Left lung (tissue), 10 donors: ENCODE data around the gene TIMM10B. TPM values are rescaled to one million over a fixed set of nuclear protein-coding genes. Genes with fewer than 3 reads are reported as not detected.
A peak's percentile ranks its signal among the peaks of the same experiment; 100 is the strongest.

ENCODE experiments used
- ATAC-seq: fragments of 200-7000 bp; cut with Tn5 transposase; one replicate; pipeline ENCODE4 v1.9.1; 2020; ENCODE audit warnings: moderate library complexity
- DNase-seq, 4 donors: peaks; one replicate each; pipeline ENCODE4 v3.0.0-alpha.2; 2013 to 2020
- H3K27ac ChIP-seq, 2 donors: fragments of 200-600 bp; sonication (generic) in 1 of 2; one replicate each; pipeline versions ENCODE4 v1.5.0 to v1.8.0; 2020 to 2021
- H3K27me3 ChIP-seq, 2 donors: fragments of 200-600 bp; sonication (generic) in 1 of 2; one replicate each; pipeline versions ENCODE4 v1.5.0 to v1.8.0; 2020 to 2021
- H3K36me3 ChIP-seq, 2 donors: fragments of 200-600 bp; sonication (generic) in 1 of 2; one replicate each; pipeline versions ENCODE4 v1.5.0 to v1.8.0; 2020 to 2021
- H3K4me1 ChIP-seq, 2 donors: fragments of 200-600 bp; one replicate each; pipeline ENCODE4 v1.8.0; 2021
- H3K4me3 ChIP-seq, 2 donors: fragments of 200-600 bp; sonication (generic) in 1 of 2; one replicate each; pipeline versions ENCODE4 v1.5.0 to v1.8.0; 2020 to 2021; ENCODE audit warnings: mild to moderate bottlenecking in 1 of 2
- H3K9me3 ChIP-seq, 2 donors: fragments of 200-600 bp; sonication (generic) in 1 of 2; one replicate each; pipeline versions ENCODE4 v1.5.0 to v1.8.0; 2020 to 2021
- CTCF ChIP-seq, 2 donors: fragments of 200-600 bp; sonication (generic) in 1 of 2; IDR thresholded peaks; one replicate each; pipeline versions ENCODE4 v1.5.0 to v1.8.0; 2021; ENCODE audit warnings: antibody characterized with exemption in 2 of 2
- intact Hi-C, 2 donors: fragments of 100-400 bp; cut with DNase I; formaldehyde crosslinking; loops; one replicate each; pipeline versions ENCODE4 v1.11.2 to v1.14.2; 2022
- polyA plus RNA-seq, 6 donors: library from polyadenylated mRNA; unstranded; fragments of 120-200 nt; gene quantifications; one replicate each; pipeline ENCODE4 v1.2.1, GENCODE V29; 2013; ENCODE audit not compliant: insufficient read length in 6 of 6
- total RNA-seq, 2 donors: library from RNA; stranded (reverse); fragmentation: NEBNext Ultra II Directional; extraction: Animal tissue kit (Norgen Biotek cat#: 25700); gene quantifications; one replicate each; pipeline ENCODE4 v1.2.1, GENCODE V29; 2021
- donor health status: DM: no; HTN: yes; CAD: no.
- donor health status: DM: no; HTN: no; CAD: no.

The TIMM10B gene
- total and polyA plus RNA-seq, 8 donors, result 29.0 to 46.4 (median 30.9) TPM

GRCh38 chr11:6481924-6482275 is 599 bp downstream of the TIMM10B start:
- DNase-seq (peak in 2 of 4 donors; percentile 12 to 76), ATAC-seq (peak; percentile 28)
- Histone ChIP-seq H3K9me3 (no peaks in the 10 kb centered on the region), H3K27ac (peak overlapping the region; percentile 93 to 96), H3K4me1 (peaks cover 15 to 42% of the 10 kb centered on the region in 2 donors), H3K36me3 (peaks cover 0 to 68% of the 10 kb centered on the region in 2 donors), H3K27me3 (no peaks in the 10 kb centered on the region), H3K4me3 (peak overlapping the region; percentile 70 to 74)
- intact Hi-C loops, result no loop called here
- TF ChIP-seq CTCF (IDR thresholded peaks at IDR 0.05), result no peak

GRCh38 chr11:6482441-6482840 is 1.1 kb downstream of the TIMM10B start:
- DNase-seq, result no peak
- peaks cover 0 to 66% of the 10 kb centered on the region in 2 donors for H3K36me3 ChIP-seq
- no peaks in the 10 kb centered on the region for H3K9me3 ChIP-seq
- H3K4me3 ChIP-seq, result peak overlapping the region; percentile 70 to 74
- H3K4me1 ChIP-seq, result peaks cover 15 to 42% of the 10 kb centered on the region in 2 donors
- intact Hi-C loops, result no loop called here
- peak overlapping the region in 1 of 2 donors; percentile 96 for H3K27ac ChIP-seq
- TF ChIP-seq CTCF (IDR thresholded peaks at IDR 0.05), result no peak
- ATAC-seq, result no peak
- no peaks in the 10 kb centered on the region for H3K27me3 ChIP-seq

- DNase-seq (no peak), ATAC-seq (no peak)
- intact Hi-C loops, result no loop called here
- Histone ChIP-seq H3K4me1 (peaks cover 15 to 42% of the 10 kb centered on the region in 2 donors), H3K27ac (no peak overlapping the region), H3K27me3 (no peaks in the 10 kb centered on the region), H3K36me3 (peaks cover 0 to 63% of the 10 kb centered on the region in 2 donors), H3K9me3 (no peaks in the 10 kb centered on the region), H3K4me3 (peak overlapping the region in 1 of 2 donors; percentile 70)
- no peak for TF ChIP-seq CTCF (IDR thresholded peaks at IDR 0.05)
Observed at GRCh38 chr11:6483015-6483414, 1.7 kb downstream of the TIMM10B start.

- no peak for TF ChIP-seq CTCF (IDR thresholded peaks at IDR 0.05)
- H3K36me3 ChIP-seq, result peaks cover 0 to 74% of the 10 kb centered on the region in 2 donors
Observed at GRCh38 chr11:6485661-6486060, 4.4 kb downstream of the TIMM10B start.

GRCh38 chr11:6486256-6486655 is 5.0 kb downstream of the TIMM10B start:
- no peaks in the 10 kb centered on the region for H3K27me3 ChIP-seq
- H3K4me3 ChIP-seq, result no peak overlapping the region
- peaks cover 7 to 24% of the 10 kb centered on the region in 2 donors for H3K4me1 ChIP-seq
- ATAC-seq (no peak), DNase-seq (no peak)
- TF ChIP-seq CTCF (IDR thresholded peaks at IDR 0.05), result no peak
- intact Hi-C loops, result no loop called here
- H3K9me3 ChIP-seq, result no peaks in the 10 kb centered on the region
- H3K36me3 ChIP-seq, result peaks cover 0 to 78% of the 10 kb centered on the region in 2 donors
- H3K27ac ChIP-seq, result no peak overlapping the region

More at GRCh38 chr11:6485661-6486060, 4.4 kb downstream of the TIMM10B start:
- no peak for ATAC-seq
- H3K9me3 ChIP-seq, result no peaks in the 10 kb centered on the region
- no peak for DNase-seq
- intact Hi-C loops, result no loop called here
- H3K27me3 ChIP-seq, result no peaks in the 10 kb centered on the region
- peaks cover 7 to 26% of the 10 kb centered on the region in 2 donors for H3K4me1 ChIP-seq
- no peak overlapping the region for H3K27ac ChIP-seq
- no peak overlapping the region for H3K4me3 ChIP-seq
